ENCODE measurements around the gene SYNDIG1.

The SYNDIG1 gene

DNA sequence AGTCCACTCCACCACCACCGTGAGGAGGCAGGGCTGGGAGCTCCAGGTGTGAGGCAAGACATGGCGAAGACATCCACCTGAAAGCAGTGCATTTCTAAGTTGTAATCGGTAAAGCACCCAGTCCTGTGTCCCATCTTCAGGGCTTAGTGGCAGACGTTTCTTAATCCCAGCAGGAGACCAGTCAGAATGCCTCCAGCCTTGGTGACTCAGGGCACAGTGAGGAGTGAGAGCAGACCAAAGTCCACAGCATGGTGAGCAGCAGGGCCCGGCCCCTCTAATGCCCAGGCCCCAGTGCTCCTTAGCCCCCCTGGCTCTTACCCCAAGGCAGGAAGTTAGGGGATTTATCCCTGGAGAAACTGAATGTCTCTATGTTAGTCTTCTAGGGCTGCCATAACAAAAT, 183.9 kb downstream of the SYNDIG1 start:
- no peak overlapping the region for H3K27ac ChIP-seq (ENCODE audit: low read length)
- DNase-seq (ENCODE audit: low read depth, low spot score), result no peak
- H3K36me3 ChIP-seq (ENCODE audit: control insufficient read depth, insufficient read depth, low read length), result no peaks in the 10 kb centered on the region
- no peak overlapping the region for H3K4me3 ChIP-seq (ENCODE audit: low read length)
- H3K27me3 ChIP-seq (ENCODE audit: control insufficient read depth, insufficient read depth, low read length), result no peaks in the 10 kb centered on the region
- WGBS (ENCODE audit: insufficient coverage, insufficient read length), result no CpG with 5 or more reads among the region's 5 CpGs
- no peaks in the 10 kb centered on the region for H3K9me3 ChIP-seq (ENCODE audit: control insufficient read depth, insufficient read depth, low read length)
- H3K4me1 ChIP-seq (ENCODE audit: control insufficient read depth, insufficient read depth, low read length), result no peaks in the 10 kb centered on the region

DNA sequence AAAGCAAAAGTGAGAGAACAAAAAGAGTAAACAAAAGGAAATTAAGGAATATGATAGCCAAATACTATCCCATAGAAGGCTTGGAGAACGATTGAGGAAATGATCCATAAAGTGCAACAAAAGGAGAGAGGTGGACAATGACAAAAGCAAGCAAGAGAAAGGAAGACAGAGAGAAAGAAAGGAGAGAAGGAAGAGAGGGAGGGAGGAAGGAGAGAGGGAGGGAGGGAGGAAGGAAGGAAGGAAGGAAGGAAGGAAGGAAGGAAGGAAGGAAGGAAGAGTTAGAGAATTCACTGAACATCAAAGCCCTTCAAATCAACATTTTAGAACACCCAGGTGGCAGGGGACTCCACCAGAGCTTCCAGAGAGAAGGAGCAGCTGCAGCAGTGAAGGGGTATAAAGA, 185.0 kb downstream of the SYNDIG1 start:
- no peaks in the 10 kb centered on the region for H3K4me1 ChIP-seq (ENCODE audit: control insufficient read depth, insufficient read depth, low read length)
- H3K27ac ChIP-seq (ENCODE audit: low read length), result no peak overlapping the region
- no CpG with 5 or more reads among the region's 1 CpG for WGBS (ENCODE audit: insufficient coverage, insufficient read length)
- no peak for DNase-seq (ENCODE audit: low read depth, low spot score)
- no peak overlapping the region for H3K4me3 ChIP-seq (ENCODE audit: low read length)
- H3K9me3 ChIP-seq (ENCODE audit: control insufficient read depth, insufficient read depth, low read length), result no peaks in the 10 kb centered on the region
- no peaks in the 10 kb centered on the region for H3K36me3 ChIP-seq (ENCODE audit: control insufficient read depth, insufficient read depth, low read length)
- H3K27me3 ChIP-seq (ENCODE audit: control insufficient read depth, insufficient read depth, low read length), result no peaks in the 10 kb centered on the region

DNA sequence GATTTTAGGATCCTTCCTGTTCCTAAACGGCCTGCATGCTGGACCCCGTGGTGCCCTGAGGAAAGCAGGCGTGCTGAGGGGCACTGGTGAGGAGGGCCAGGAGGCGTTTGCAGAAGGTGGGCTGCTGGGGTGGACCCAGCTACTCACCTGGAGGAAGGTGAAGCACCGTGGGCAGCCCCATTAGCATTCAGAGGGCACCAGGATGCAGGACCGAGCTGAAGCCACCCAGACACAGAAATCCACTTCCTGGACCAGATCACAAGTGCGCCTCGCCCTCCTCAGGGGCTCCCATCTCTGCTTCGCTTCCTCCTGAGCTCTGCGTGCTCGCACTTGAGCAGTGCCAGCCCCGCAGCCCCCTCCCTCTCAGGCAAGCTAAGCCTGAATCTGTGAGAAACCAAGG, 187.0 kb downstream of the SYNDIG1 start:
- no peak for DNase-seq (ENCODE audit: low read depth, low spot score)
- Histone ChIP-seq H3K27ac (ENCODE audit: low read length) (no peak overlapping the region), H3K4me3 (ENCODE audit: low read length) (no peak overlapping the region), H3K9me3 (ENCODE audit: control insufficient read depth, insufficient read depth, low read length) (no peaks in the 10 kb centered on the region), H3K36me3 (ENCODE audit: control insufficient read depth, insufficient read depth, low read length) (no peaks in the 10 kb centered on the region), H3K4me1 (ENCODE audit: control insufficient read depth, insufficient read depth, low read length) (no peaks in the 10 kb centered on the region), H3K27me3 (ENCODE audit: control insufficient read depth, insufficient read depth, low read length) (no peaks in the 10 kb centered on the region)
- no CpG with 5 or more reads among the region's 12 CpGs for WGBS (ENCODE audit: insufficient coverage, insufficient read length)

- no CpG with 5 or more reads among the region's 8 CpGs for WGBS (ENCODE audit: insufficient coverage, insufficient read length)
- Histone ChIP-seq H3K4me1 (ENCODE audit: control insufficient read depth, insufficient read depth, low read length) (no peaks in the 10 kb centered on the region), H3K36me3 (ENCODE audit: control insufficient read depth, insufficient read depth, low read length) (no peaks in the 10 kb centered on the region), H3K27me3 (ENCODE audit: control insufficient read depth, insufficient read depth, low read length) (no peaks in the 10 kb centered on the region), H3K4me3 (ENCODE audit: low read length) (no peak overlapping the region), H3K9me3 (ENCODE audit: control insufficient read depth, insufficient read depth, low read length) (no peaks in the 10 kb centered on the region), H3K27ac (ENCODE audit: low read length) (no peak overlapping the region)
- no peak for DNase-seq (ENCODE audit: low read depth, low spot score)
Observed at GRCh38 chr20:24657196-24657595, 187.8 kb downstream of the SYNDIG1 start.

DNA sequence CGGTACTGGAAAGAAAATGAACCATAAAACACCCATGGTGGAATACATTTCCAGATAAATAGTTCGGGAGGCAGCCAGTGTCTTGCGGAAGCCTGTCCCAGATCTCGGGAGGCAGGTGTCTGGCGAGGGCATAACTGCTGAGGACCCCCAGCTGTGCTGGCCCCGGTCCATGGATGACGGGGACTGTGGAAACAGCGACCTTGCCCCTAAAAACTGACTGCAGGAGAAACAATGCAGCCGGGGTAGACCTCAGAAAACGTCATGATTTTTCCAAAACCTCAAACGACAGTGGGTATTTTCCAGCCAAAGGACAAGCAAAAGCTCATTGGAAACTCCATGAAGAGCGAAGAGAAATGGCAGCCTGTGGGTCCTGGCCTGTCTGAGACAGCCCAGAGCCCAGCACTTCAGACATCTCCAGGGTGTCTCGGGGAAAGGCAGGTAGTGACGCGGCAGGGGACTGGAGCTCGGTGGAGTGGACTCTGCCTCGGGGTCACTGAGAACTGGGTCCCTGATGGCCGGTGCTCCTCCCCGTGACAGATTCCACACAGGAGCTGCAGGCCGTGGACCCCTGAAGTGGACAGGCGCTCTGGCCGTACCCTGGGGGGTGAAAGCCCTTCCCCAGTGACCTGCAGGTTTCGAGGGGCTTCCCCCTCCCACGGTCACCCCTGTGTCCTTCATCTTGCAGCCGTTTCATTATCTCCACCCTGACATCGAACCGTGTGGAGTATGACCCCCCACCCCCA, 188.6 kb downstream of the SYNDIG1 start:
- no peaks in the 10 kb centered on the region for H3K4me1 ChIP-seq (ENCODE audit: control insufficient read depth, insufficient read depth, low read length)

DNA sequence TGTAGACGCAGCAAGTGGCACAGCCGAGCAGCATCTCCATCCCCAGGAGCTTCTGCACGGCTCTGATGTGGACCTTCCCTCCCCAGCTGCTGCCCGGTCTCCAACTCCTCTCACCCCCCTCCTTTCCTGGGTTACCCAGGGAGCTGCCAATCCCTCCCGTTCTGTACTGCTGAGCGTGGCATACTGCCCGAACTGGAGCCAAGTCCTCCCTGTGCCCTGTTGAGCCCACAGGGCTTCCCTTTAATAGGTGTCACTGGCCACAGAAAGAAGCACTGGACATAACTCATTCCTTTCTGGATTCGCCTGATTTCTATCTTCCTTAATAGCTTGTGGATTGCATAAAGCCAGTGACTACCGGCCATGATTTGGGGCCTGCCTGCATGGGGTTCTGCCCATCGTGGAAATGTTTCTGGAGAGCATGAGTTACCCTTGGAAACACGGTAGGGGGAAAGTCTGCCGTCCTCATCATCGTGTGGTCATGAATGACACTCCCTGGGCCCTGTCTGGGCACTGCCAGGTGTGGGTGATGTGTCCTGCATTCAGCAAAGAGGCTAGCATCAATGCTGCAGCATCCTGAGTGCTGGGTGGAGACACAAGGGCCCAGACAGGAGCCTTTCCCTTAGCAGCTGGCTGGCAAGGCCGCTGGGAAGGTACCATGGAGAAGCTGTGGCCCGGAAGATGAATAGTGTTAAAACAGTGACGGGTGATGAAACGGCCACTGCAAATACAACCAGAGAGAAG, 189.7 kb downstream of the SYNDIG1 start:
- no CpG with 5 or more reads among the region's 17 CpGs for WGBS (ENCODE audit: insufficient coverage, insufficient read length)
- H3K27ac ChIP-seq (ENCODE audit: low read length), result no peak overlapping the region

More for the DNA sequence above, 188.6 kb downstream of the SYNDIG1 start:
- no peaks in the 10 kb centered on the region for H3K27me3 ChIP-seq (ENCODE audit: control insufficient read depth, insufficient read depth, low read length)
- no peaks in the 10 kb centered on the region for H3K9me3 ChIP-seq (ENCODE audit: control insufficient read depth, insufficient read depth, low read length)
- H3K36me3 ChIP-seq (ENCODE audit: control insufficient read depth, insufficient read depth, low read length), result no peaks in the 10 kb centered on the region
- WGBS (ENCODE audit: insufficient coverage, insufficient read length), result no CpG with 5 or more reads among the region's 27 CpGs
- H3K27ac ChIP-seq (ENCODE audit: low read length), result no peak overlapping the region
- no peak overlapping the region for H3K4me3 ChIP-seq (ENCODE audit: low read length)
- DNase-seq (ENCODE audit: low read depth, low spot score), result no peak

GRCh38 chr20:24659835-24660234, 190.4 kb downstream of the SYNDIG1 start:
- no peak for DNase-seq (ENCODE audit: low read depth, low spot score)
- no peak overlapping the region for H3K27ac ChIP-seq (ENCODE audit: low read length)
- H3K9me3 ChIP-seq (ENCODE audit: control insufficient read depth, insufficient read depth, low read length), result no peaks in the 10 kb centered on the region
- no peaks in the 10 kb centered on the region for H3K27me3 ChIP-seq (ENCODE audit: control insufficient read depth, insufficient read depth, low read length)
- H3K36me3 ChIP-seq (ENCODE audit: control insufficient read depth, insufficient read depth, low read length), result no peaks in the 10 kb centered on the region
- WGBS (ENCODE audit: insufficient coverage, insufficient read length), result no CpG with 5 or more reads among the region's 6 CpGs
- H3K4me3 ChIP-seq (ENCODE audit: low read length), result no peak overlapping the region
- no peaks in the 10 kb centered on the region for H3K4me1 ChIP-seq (ENCODE audit: control insufficient read depth, insufficient read depth, low read length)

More for the DNA sequence above, 189.7 kb downstream of the SYNDIG1 start:
- H3K27me3 ChIP-seq (ENCODE audit: control insufficient read depth, insufficient read depth, low read length), result no peaks in the 10 kb centered on the region
- no peaks in the 10 kb centered on the region for H3K36me3 ChIP-seq (ENCODE audit: control insufficient read depth, insufficient read depth, low read length)
- no peaks in the 10 kb centered on the region for H3K9me3 ChIP-seq (ENCODE audit: control insufficient read depth, insufficient read depth, low read length)
- no peak overlapping the region for H3K4me3 ChIP-seq (ENCODE audit: low read length)
- DNase-seq (ENCODE audit: low read depth, low spot score), result no peak
- H3K4me1 ChIP-seq (ENCODE audit: control insufficient read depth, insufficient read depth, low read length), result no peaks in the 10 kb centered on the region

DNA sequence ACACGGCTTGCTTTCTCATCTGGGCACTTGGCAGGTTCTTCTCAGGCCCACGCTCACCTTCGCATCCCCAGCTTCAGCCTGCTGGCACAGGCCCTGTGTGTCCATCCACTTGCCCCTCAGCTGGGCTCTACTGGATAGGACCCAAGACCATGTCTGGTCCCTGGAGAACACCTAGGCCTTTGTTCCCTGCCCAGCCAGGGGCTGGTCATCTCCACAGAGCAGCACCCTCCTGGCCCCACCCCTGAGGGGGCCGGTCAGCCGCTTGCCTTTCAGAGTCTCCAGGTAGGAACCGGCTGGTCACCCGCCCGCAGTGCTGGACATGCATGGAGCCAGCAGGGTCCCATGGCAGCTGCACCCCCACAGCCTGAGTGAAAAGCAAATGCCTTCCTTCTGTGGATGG, 191.2 kb downstream of the SYNDIG1 start:
- Histone ChIP-seq H3K4me1 (ENCODE audit: control insufficient read depth, insufficient read depth, low read length) (no peaks in the 10 kb centered on the region), H3K27me3 (ENCODE audit: control insufficient read depth, insufficient read depth, low read length) (no peaks in the 10 kb centered on the region), H3K27ac (ENCODE audit: low read length) (no peak overlapping the region), H3K4me3 (ENCODE audit: low read length) (no peak overlapping the region), H3K9me3 (ENCODE audit: control insufficient read depth, insufficient read depth, low read length) (no peaks in the 10 kb centered on the region), H3K36me3 (ENCODE audit: control insufficient read depth, insufficient read depth, low read length) (no peaks in the 10 kb centered on the region)
- no CpG with 5 or more reads among the region's 8 CpGs for WGBS (ENCODE audit: insufficient coverage, insufficient read length)
- DNase-seq (ENCODE audit: low read depth, low spot score), result no peak

DNA sequence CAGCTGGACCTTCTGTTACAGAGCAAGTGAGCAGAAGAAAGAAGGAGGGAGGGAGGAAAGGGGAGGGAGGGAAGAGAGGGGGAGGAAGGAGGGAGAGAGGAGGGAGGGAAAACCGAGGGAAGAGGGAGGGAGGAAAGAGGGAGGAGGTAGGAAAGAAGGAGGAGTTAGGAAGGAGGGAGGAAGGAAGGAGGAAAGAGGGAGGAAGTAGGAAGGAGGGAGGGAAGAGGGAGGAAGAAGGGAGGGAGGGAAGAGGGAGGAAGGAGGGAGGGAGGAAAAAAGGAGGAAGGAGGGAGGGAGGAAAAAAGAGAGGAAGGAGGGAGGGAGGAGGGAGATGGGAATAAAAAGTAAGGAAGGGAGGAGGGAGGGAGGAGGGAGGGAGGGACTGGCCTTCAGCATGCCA, 191.8 kb downstream of the SYNDIG1 start:
- Histone ChIP-seq H3K4me3 (ENCODE audit: low read length) (no peak overlapping the region), H3K27ac (ENCODE audit: low read length) (no peak overlapping the region), H3K9me3 (ENCODE audit: control insufficient read depth, insufficient read depth, low read length) (no peaks in the 10 kb centered on the region), H3K4me1 (ENCODE audit: control insufficient read depth, insufficient read depth, low read length) (no peaks in the 10 kb centered on the region), H3K36me3 (ENCODE audit: control insufficient read depth, insufficient read depth, low read length) (no peaks in the 10 kb centered on the region), H3K27me3 (ENCODE audit: control insufficient read depth, insufficient read depth, low read length) (no peaks in the 10 kb centered on the region)
- WGBS (ENCODE audit: insufficient coverage, insufficient read length), result 77% methylated on average over 1 of the region's 1 CpG
- DNase-seq (ENCODE audit: low read depth, low spot score), result no peak

DNA sequence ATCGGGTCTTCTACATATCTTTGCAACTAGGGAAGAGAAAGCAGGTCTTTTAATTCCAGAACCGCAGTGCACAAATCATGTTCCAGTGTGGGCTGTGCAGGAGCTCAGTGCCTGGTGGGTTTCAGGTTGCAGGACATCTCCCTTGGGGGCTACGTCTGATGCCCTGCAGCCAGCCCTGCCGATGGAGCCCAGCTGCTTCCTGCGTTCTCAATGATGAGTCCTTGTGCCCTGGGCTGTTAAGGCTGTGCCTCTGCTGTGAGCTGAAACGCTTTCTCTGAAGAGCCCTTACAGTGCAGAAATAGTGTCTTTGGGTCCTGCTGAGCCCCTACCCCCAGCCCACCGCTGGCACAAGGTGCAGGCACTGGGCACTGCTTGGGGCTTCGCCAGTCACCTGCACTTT, 192.9 kb downstream of the SYNDIG1 start:
- Histone ChIP-seq H3K27me3 (ENCODE audit: control insufficient read depth, insufficient read depth, low read length) (no peaks in the 10 kb centered on the region), H3K4me3 (ENCODE audit: low read length) (no peak overlapping the region), H3K4me1 (ENCODE audit: control insufficient read depth, insufficient read depth, low read length) (no peaks in the 10 kb centered on the region), H3K27ac (ENCODE audit: low read length) (no peak overlapping the region), H3K9me3 (ENCODE audit: control insufficient read depth, insufficient read depth, low read length) (no peaks in the 10 kb centered on the region), H3K36me3 (ENCODE audit: control insufficient read depth, insufficient read depth, low read length) (no peaks in the 10 kb centered on the region)
- whole genome bisulfite sequencing (ENCODE audit: insufficient coverage, insufficient read length), result no CpG with 5 or more reads among the region's 8 CpGs
- DNase-seq (ENCODE audit: low read depth, low spot score), result no peak

Data from iPS DF 6.9 (cell line).